ENCODE measurements around the gene POM121C. TPM values are rescaled to one million over a fixed set of nuclear protein-coding genes. Genes with fewer than 3 reads are reported as not detected.
"Not testable (repeated sequence)": the region's sequence is repeated elsewhere in the genome, so short reads cannot be mapped to it uniquely, and the experiment has no call there.

Gene POM121C
- total and polyA plus RNA-seq, 2 donors (not counting 1 experiment from before 2014, with no cell fraction given), result 27.0 to 78.3 TPM

- H3K27ac Mint-ChIP-seq; H3K4me1 Mint-ChIP-seq; CTCF ChIA-PET; H4K20me1 ChIP-seq (ENCODE audit: control insufficient read depth, insufficient read depth, low read length, poor library complexity, severe bottlenecking); H2AFZ ChIP-seq (ENCODE audit: insufficient read depth, low read depth, low read length, poor library complexity, severe bottlenecking); H3K36me3 ChIP-seq (replicated peaks in 1 of 2; ENCODE audit: control extremely low read depth in 1 of 2, control insufficient read depth in 1 of 2, extremely low read depth in 1 of 2, insufficient read depth in 2 of 2, low read length in 1 of 2); H3K4me2 ChIP-seq (replicated peaks; ENCODE audit: low read depth, low read length, poor library complexity, severe bottlenecking); H3K9me3 Mint-ChIP-seq (ENCODE audit: insufficient read depth); intact Hi-C loops (cut with micrococcal nuclease); H3K27me3 ChIP-seq (replicated peaks in 1 of 4; ENCODE audit: control extremely low read depth in 1 of 4, control insufficient read depth in 3 of 4, insufficient read depth in 4 of 4, low read length in 3 of 4); H3K9ac ChIP-seq (ENCODE audit: low read length); H3K4me3 ChIP-seq (ENCODE audit: control extremely low read depth in 1 of 5, extremely low read depth in 1 of 5, insufficient read depth in 1 of 5, low read depth in 2 of 5, low read length in 4 of 5); POLR2A ChIA-PET; DNase-seq; H3K27me3 Mint-ChIP-seq; H3K27ac ChIP-seq (ENCODE audit: low read length in 2 of 2); H3K4me1 ChIP-seq (ENCODE audit: control insufficient read depth in 2 of 2, insufficient read depth in 2 of 2, low read length in 2 of 2); ATAC-seq (ENCODE audit: low read depth); H3K79me2 ChIP-seq (ENCODE audit: control insufficient read depth, insufficient read depth, low read length); H3K4me3 Mint-ChIP-seq; H3K9me3 ChIP-seq (ENCODE audit: control extremely low read depth in 1 of 3, control insufficient read depth in 2 of 3, insufficient read depth in 1 of 3, low read length in 2 of 3): not testable (repeated sequence)
- WGBS (ENCODE audit: insufficient coverage), result no CpG with 5 or more reads among the region's 5 CpGs
Observed at GRCh38 chr7:75458034-75458433, 28.1 kb downstream of the POM121C start.

GRCh38 chr7:75456403-75456802 lies 29.7 kb downstream of the POM121C start:
- H3K27ac Mint-ChIP-seq; H3K9ac ChIP-seq (ENCODE audit: low read length); H3K4me2 ChIP-seq (replicated peaks; ENCODE audit: low read depth, low read length, poor library complexity, severe bottlenecking); H2AFZ ChIP-seq (ENCODE audit: insufficient read depth, low read depth, low read length, poor library complexity, severe bottlenecking); H3K27me3 Mint-ChIP-seq; H3K9me3 Mint-ChIP-seq (ENCODE audit: insufficient read depth); H3K79me2 ChIP-seq (ENCODE audit: control insufficient read depth, insufficient read depth, low read length); DNase-seq; POLR2A ChIA-PET; H3K4me3 Mint-ChIP-seq; H3K9me3 ChIP-seq (ENCODE audit: control extremely low read depth in 1 of 3, control insufficient read depth in 2 of 3, insufficient read depth in 1 of 3, low read length in 2 of 3); H3K4me1 ChIP-seq (ENCODE audit: control insufficient read depth in 2 of 2, insufficient read depth in 2 of 2, low read length in 2 of 2); H3K4me1 Mint-ChIP-seq; CTCF ChIA-PET; H3K4me3 ChIP-seq (ENCODE audit: control extremely low read depth in 1 of 5, extremely low read depth in 1 of 5, insufficient read depth in 1 of 5, low read depth in 2 of 5, low read length in 4 of 5); H3K36me3 ChIP-seq (replicated peaks in 1 of 2; ENCODE audit: control extremely low read depth in 1 of 2, control insufficient read depth in 1 of 2, extremely low read depth in 1 of 2, insufficient read depth in 2 of 2, low read length in 1 of 2); H3K27me3 ChIP-seq (replicated peaks in 1 of 4; ENCODE audit: control extremely low read depth in 1 of 4, control insufficient read depth in 3 of 4, insufficient read depth in 4 of 4, low read length in 3 of 4); H4K20me1 ChIP-seq (ENCODE audit: control insufficient read depth, insufficient read depth, low read length, poor library complexity, severe bottlenecking); intact Hi-C loops (cut with micrococcal nuclease); H3K27ac ChIP-seq (ENCODE audit: low read length in 2 of 2); ATAC-seq (ENCODE audit: low read depth): not testable (repeated sequence)
- WGBS (ENCODE audit: insufficient coverage), result no CpG with 5 or more reads among the region's 10 CpGs
